Neural cell (in vitro differentiated cells): ENCODE results near the gene EPHA4.

Experiments
- CTCF ChIP-seq: fragments of 450-650 bp; IDR thresholded peaks from 2 replicates; pipeline ENCODE4 v1.5.1; 2014; ENCODE audit warnings: antibody characterized with exemption, mild to moderate bottlenecking, moderate library complexity; ENCODE audit not compliant: poor library complexity, severe bottlenecking
- REST ChIP-seq: IDR thresholded peaks from 2 replicates; pipeline ENCODE4 v1.6.1; 2012; ENCODE audit warnings: borderline replicate concordance

GRCh38 chr2:221465776-221466175 lies 106.3 kb downstream of the EPHA4 start:
- TF ChIP-seq REST = no peak
- no peak for TF ChIP-seq CTCF
